Effector memory CD8-positive, alpha-beta T cell (primary cell): ENCODE data around the gene NOP14.
"Not testable (repeated sequence)": the region's sequence is repeated elsewhere in the genome, so short reads cannot be mapped to it uniquely, and the experiment has no call there.

Experiments used
- ATAC-seq: fragments of 150-1000 bp; cut with Tn5 transposase; replicated peaks from 2 replicates; pipeline ENCODE4 v1.10.0; 2021; ENCODE audit warnings: mild to moderate bottlenecking, moderate library complexity
- DNase-seq, 3 experiments: peaks; one replicate each; pipeline ENCODE4 v3.0.0; 2021
- H3K27ac Mint-ChIP-seq, 2 donors: one replicate each; pipeline ENCODE4 v1.8.0; 2022; ENCODE audit warnings: mild to moderate bottlenecking in 2 of 2, mixed read lengths in 2 of 2, moderate library complexity in 2 of 2
- H3K27me3 Mint-ChIP-seq, 2 donors: one replicate each; pipeline ENCODE4 v1.8.0; 2022; ENCODE audit warnings: mixed read lengths in 2 of 2
- H3K36me3 Mint-ChIP-seq: one replicate; pipeline ENCODE4 v1.8.0; 2022; ENCODE audit warnings: mild to moderate bottlenecking, moderate library complexity, mixed read lengths; ENCODE audit not compliant: insufficient read depth
- H3K4me1 Mint-ChIP-seq, 2 donors: one replicate each; pipeline ENCODE4 v1.8.0; 2022; ENCODE audit warnings: low read depth in 2 of 2, mixed read lengths in 2 of 2
- H3K4me3 Mint-ChIP-seq, 2 donors: one replicate each; pipeline ENCODE4 v1.8.0; 2022; ENCODE audit warnings: mild to moderate bottlenecking in 2 of 2, mixed read lengths in 2 of 2, moderate library complexity in 2 of 2
- H3K9me3 Mint-ChIP-seq, 2 donors: one replicate each; pipeline ENCODE4 v1.8.0; 2022; ENCODE audit warnings: mixed read lengths in 2 of 2

NOP14 gene

GRCh38 chr4:2916696-2917095 lies 46.5 kb downstream of the NOP14 start:
- peaks cover 30 to 41% of the 10 kb centered on the region in 2 donors for H3K4me1 Mint-ChIP-seq
- DNase-seq, H3K27me3 Mint-ChIP-seq, H3K9me3 Mint-ChIP-seq, H3K4me3 Mint-ChIP-seq, ATAC-seq: not testable (repeated sequence)
- H3K36me3 Mint-ChIP-seq, result peaks cover 58% of the 10 kb centered on the region
- peak overlapping the region in 1 of 2 donors; percentile 28 for H3K27ac Mint-ChIP-seq

GRCh38 chr4:2915789-2916188 lies 47.4 kb downstream of the NOP14 start:
- DNase-seq (no peak), ATAC-seq (no peak)
- H3K4me1 Mint-ChIP-seq, result peaks cover 24 to 35% of the 10 kb centered on the region in 2 donors
- no peaks in the 10 kb centered on the region for H3K9me3 Mint-ChIP-seq
- peaks cover 55% of the 10 kb centered on the region for H3K36me3 Mint-ChIP-seq
- no peaks in the 10 kb centered on the region for H3K27me3 Mint-ChIP-seq
- no peak overlapping the region for H3K4me3 Mint-ChIP-seq
- H3K27ac Mint-ChIP-seq, result peak overlapping the region in 1 of 2 donors; percentile 28

- ATAC-seq (peak; percentile 66), DNase-seq (no peak)
- peak overlapping the region in 1 of 2 donors; percentile 10 for H3K4me3 Mint-ChIP-seq
- peaks cover 62% of the 10 kb centered on the region for H3K36me3 Mint-ChIP-seq
- H3K27me3 Mint-ChIP-seq, result no peaks in the 10 kb centered on the region
- H3K27ac Mint-ChIP-seq, result peak overlapping the region; percentile 41 to 60
- H3K4me1 Mint-ChIP-seq, result peaks cover 12 to 29% of the 10 kb centered on the region in 2 donors
- H3K9me3 Mint-ChIP-seq, result no peaks in the 10 kb centered on the region
Measured at GRCh38 chr4:2914256-2915126, 48.7 kb downstream of the NOP14 start.

GRCh38 chr4:2913168-2913567 lies 50.0 kb downstream of the NOP14 start:
- H3K27ac Mint-ChIP-seq, result peak overlapping the region in 1 of 2 donors; percentile 23
- H3K4me1 Mint-ChIP-seq, result peaks cover 14 to 22% of the 10 kb centered on the region in 2 donors
- no peak for ATAC-seq
- no peak for DNase-seq
- H3K36me3 Mint-ChIP-seq, result peaks cover 64% of the 10 kb centered on the region
- no peaks in the 10 kb centered on the region for H3K9me3 Mint-ChIP-seq
- no peaks in the 10 kb centered on the region for H3K27me3 Mint-ChIP-seq
- no peak overlapping the region for H3K4me3 Mint-ChIP-seq

DNA sequence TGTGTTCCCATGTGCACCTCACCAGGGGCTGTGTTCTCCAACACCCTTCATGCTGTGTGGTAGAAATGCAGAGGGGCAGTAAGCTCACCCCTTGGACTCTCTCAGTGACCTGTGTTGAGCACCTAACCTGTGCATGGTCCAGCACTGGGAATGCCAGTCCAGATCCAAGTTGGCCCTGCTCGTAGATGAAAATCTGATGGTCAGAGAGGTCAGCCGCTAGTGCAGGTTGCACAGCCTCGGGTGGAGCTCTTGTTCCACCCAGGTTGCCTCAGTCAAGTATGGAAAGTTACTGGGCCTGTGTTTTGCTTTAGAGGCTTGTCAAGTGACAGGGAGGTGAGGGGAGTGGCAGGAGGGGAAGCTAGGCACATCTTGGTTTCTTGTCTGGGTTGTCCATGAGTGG lies 51.3 kb downstream of the NOP14 start:
- Mint-ChIP-seq H3K4me1 (peaks cover 15 to 16% of the 10 kb centered on the region in 2 donors), H3K36me3 (peaks cover 69% of the 10 kb centered on the region), H3K9me3 (no peaks in the 10 kb centered on the region), H3K27ac (no peak overlapping the region), H3K4me3 (no peak overlapping the region), H3K27me3 (no peaks in the 10 kb centered on the region)
- no peak for ATAC-seq
- no peak for DNase-seq

DNA sequence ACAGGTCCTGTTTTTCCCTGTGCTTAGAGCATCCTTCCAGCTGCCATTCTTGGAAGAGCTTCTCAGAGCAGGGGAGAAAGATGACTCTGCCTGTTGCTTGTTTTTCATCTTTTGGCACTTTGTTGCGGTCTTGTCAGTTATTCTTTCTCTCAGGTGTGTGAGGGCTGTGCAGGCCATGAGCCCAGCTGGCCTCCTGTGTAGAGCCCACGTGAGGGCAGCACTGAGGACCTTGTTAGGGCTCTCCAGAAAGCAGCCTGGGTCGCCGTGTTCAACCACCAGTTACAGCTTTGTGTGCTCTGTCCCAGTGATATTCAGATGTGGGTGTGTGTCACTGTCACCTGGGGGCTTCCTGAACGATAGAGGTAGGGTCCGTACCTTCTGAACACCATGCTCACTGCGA lies 52.8 kb downstream of the NOP14 start:
- no peak for DNase-seq
- Mint-ChIP-seq H3K27me3 (no peaks in the 10 kb centered on the region), H3K27ac (peak overlapping the region; percentile 38 to 57), H3K9me3 (no peaks in the 10 kb centered on the region), H3K36me3 (peaks cover 59% of the 10 kb centered on the region), H3K4me3 (no peak overlapping the region), H3K4me1 (peaks cover 21 to 24% of the 10 kb centered on the region in 2 donors)
- ATAC-seq, result no peak

DNA sequence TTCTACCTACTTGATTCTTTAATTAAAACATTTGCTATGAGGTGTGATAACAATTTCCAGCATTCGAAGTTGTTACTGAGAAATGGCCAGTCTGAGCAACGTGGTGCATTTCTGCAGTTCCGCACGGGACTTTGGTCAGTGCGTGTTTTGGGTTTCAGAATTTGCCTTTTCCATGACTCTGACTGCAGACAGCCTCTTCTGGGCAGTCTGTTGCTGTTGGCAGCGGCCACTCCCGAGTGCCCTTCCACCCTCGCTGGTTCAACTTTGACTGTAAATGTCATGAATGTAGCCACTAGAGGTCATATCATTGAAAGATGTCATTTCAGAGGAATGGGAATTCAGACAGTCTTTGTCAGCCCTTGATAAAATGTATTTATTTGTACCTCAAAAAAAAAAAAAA lies 53.6 kb downstream of the NOP14 start:
- H3K27ac Mint-ChIP-seq, result peak overlapping the region in 1 of 2 donors; percentile 57
- H3K9me3 Mint-ChIP-seq, result no peaks in the 10 kb centered on the region
- peaks cover 21 to 23% of the 10 kb centered on the region in 2 donors for H3K4me1 Mint-ChIP-seq
- ATAC-seq, result no peak
- no peak for DNase-seq
- H3K27me3 Mint-ChIP-seq, result no peaks in the 10 kb centered on the region
- no peak overlapping the region for H3K4me3 Mint-ChIP-seq
- H3K36me3 Mint-ChIP-seq, result peaks cover 57% of the 10 kb centered on the region

DNA sequence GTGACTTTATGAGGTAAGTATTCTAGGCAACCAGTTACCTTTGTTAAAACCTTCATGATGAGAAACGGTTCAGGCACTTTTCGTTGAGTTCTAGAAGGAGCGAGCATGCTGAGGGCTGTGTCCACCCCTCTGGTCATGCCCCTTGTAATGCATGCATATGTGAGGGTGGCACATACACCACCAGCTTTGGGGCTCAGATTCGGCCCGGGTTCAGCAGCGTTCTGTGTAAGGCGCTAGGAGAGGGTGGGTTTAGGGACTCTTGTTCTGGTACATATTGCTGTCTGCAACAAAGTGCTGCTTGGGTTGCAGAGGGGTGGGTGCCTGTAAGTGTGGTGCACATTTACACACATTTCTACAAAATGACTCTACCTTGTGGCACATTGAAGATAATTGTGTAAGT lies 54.5 kb downstream of the NOP14 start:
- no peaks in the 10 kb centered on the region for H3K9me3 Mint-ChIP-seq
- H3K36me3 Mint-ChIP-seq, result peaks cover 55% of the 10 kb centered on the region
- no peak overlapping the region for H3K4me3 Mint-ChIP-seq
- no peaks in the 10 kb centered on the region for H3K27me3 Mint-ChIP-seq
- no peak for DNase-seq
- peaks cover 24 to 26% of the 10 kb centered on the region in 2 donors for H3K4me1 Mint-ChIP-seq
- H3K27ac Mint-ChIP-seq, result peak overlapping the region in 1 of 2 donors; percentile 10
- no peak for ATAC-seq

GRCh38 chr4:2907706-2908293 lies 55.4 kb downstream of the NOP14 start:
- peaks cover 25 to 26% of the 10 kb centered on the region in 2 donors for H3K4me1 Mint-ChIP-seq
- peaks cover 51% of the 10 kb centered on the region for H3K36me3 Mint-ChIP-seq
- ATAC-seq (no peak), DNase-seq (no peak)
- H3K27me3 Mint-ChIP-seq, result no peaks in the 10 kb centered on the region
- peak overlapping the region; percentile 58 to 81 for H3K27ac Mint-ChIP-seq
- no peaks in the 10 kb centered on the region for H3K9me3 Mint-ChIP-seq
- peak overlapping the region in 1 of 2 donors; percentile 19 for H3K4me3 Mint-ChIP-seq

- peaks cover 54% of the 10 kb centered on the region for H3K36me3 Mint-ChIP-seq
- peaks cover 25 to 26% of the 10 kb centered on the region in 2 donors for H3K4me1 Mint-ChIP-seq
- H3K27ac Mint-ChIP-seq, result peak overlapping the region; percentile 58 to 81
- H3K4me3 Mint-ChIP-seq, result peak overlapping the region in 1 of 2 donors; percentile 19
- DNase-seq (no peak), ATAC-seq (peak; percentile 61)
- no peaks in the 10 kb centered on the region for H3K9me3 Mint-ChIP-seq
- no peaks in the 10 kb centered on the region for H3K27me3 Mint-ChIP-seq
Measured at GRCh38 chr4:2907226-2907625, 56.0 kb downstream of the NOP14 start.

DNA sequence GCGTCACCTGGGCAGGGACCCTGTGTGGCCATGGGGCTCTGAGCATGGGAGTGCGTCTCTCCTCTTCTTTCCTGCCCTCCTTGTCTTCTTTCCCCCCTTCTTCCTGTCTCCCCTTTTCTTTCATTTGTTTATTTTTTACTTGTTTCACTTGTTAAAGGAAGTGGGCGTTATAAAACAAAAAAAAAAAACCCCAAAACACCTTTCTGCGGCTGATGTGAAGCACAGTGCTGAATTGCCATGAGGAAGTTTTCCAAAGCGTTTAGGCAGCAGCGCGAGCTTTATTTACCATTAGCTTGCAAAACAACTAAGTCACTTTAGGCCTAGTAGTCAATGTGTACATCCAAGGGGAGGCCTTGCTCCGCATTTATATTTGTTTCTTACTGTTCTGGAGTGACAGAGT lies 57.0 kb downstream of the NOP14 start:
- peak overlapping the region; percentile 90 to 95 for H3K27ac Mint-ChIP-seq
- no peaks in the 10 kb centered on the region for H3K27me3 Mint-ChIP-seq
- no peaks in the 10 kb centered on the region for H3K9me3 Mint-ChIP-seq
- DNase-seq, result no peak
- ATAC-seq, result peak; percentile 62
- H3K36me3 Mint-ChIP-seq, result peaks cover 63% of the 10 kb centered on the region
- peak overlapping the region; percentile 35 to 59 for H3K4me3 Mint-ChIP-seq
- H3K4me1 Mint-ChIP-seq, result peaks cover 25 to 26% of the 10 kb centered on the region in 2 donors

DNA sequence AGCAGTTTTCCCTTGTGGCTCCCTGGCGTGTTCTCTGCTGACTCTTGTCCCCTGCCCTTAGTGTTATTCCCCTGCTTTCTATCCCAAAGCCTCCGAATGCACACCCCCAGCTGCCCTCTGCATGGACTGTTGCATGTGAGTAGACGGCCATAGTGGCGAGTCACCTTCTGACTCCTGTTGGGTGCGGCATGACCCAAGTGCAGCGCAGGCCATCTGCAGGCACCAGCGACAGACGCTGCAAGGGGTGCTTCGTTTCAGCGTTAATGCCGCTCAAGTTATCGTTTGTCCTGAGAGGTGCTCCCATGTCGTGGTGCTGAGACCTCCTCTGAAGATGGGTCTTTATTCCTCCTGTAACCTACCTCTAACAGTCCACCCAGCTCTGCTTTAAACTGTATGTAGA lies 57.7 kb downstream of the NOP14 start:
- DNase-seq, result no peak
- Mint-ChIP-seq H3K27ac (peak overlapping the region; percentile 90 to 95), H3K27me3 (no peaks in the 10 kb centered on the region), H3K36me3 (peaks cover 66% of the 10 kb centered on the region), H3K4me1 (peaks cover 25 to 31% of the 10 kb centered on the region in 2 donors), H3K4me3 (no peak overlapping the region), H3K9me3 (no peaks in the 10 kb centered on the region)
- no peak for ATAC-seq

GRCh38 chr4:2902126-2902525 lies 61.1 kb downstream of the NOP14 start:
- peaks cover 76% of the 10 kb centered on the region for H3K36me3 Mint-ChIP-seq
- H3K27me3 Mint-ChIP-seq, result no peaks in the 10 kb centered on the region
- DNase-seq (no peak), ATAC-seq (no peak)
- no peaks in the 10 kb centered on the region for H3K9me3 Mint-ChIP-seq
- no peak overlapping the region for H3K4me3 Mint-ChIP-seq
- peaks cover 18% of the 10 kb centered on the region in 2 donors for H3K4me1 Mint-ChIP-seq
- H3K27ac Mint-ChIP-seq, result peak overlapping the region in 1 of 2 donors; percentile 87

- Mint-ChIP-seq H3K27ac (peak overlapping the region; percentile 42 to 71), H3K4me3 (no peak overlapping the region), H3K9me3 (no peaks in the 10 kb centered on the region), H3K36me3 (peaks cover 82% of the 10 kb centered on the region), H3K4me1 (peaks cover 13 to 16% of the 10 kb centered on the region in 2 donors), H3K27me3 (no peaks in the 10 kb centered on the region)
- no peak for ATAC-seq
- no peak for DNase-seq
Measured at GRCh38 chr4:2901186-2901585, 62.0 kb downstream of the NOP14 start.
